Measurements from ENCODE around the gene CEBPA.

DNA sequence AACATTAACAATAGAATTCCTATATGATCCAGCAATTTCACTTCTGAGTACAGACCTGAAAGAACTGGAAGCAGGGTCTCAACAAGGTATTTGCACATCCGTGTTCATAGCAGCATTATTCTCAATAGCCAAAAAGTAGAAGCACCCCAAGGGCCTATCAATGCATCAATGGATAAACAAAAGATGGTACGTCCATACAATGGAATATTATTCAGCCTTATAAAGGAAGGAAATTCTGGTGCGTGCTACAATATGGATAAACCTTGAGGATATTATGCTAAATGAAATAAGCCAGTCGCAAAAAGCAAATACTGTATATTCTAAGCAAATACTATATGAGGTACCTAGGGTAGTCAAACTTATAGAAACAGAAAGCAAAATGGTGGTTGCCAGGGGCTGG, 30.8 kb upstream of the CEBPA start:
- TF ChIP-seq EZH2 (IDR thresholded peaks at IDR 0.05) (no peak), POLR2AphosphoS5 (IDR thresholded peaks at IDR 0.05; ENCODE audit: borderline replicate concordance, low read depth, low read length) (no peak), FOXP2 (optimal IDR thresholded peaks at IDR 0.05; ENCODE audit: control extremely low read depth, extremely low read length, insufficient read depth) (no peak)

Data from SK-N-MC (cell line).